ENCODE results near the gene SLC25A3. TPM values are rescaled to one million over a fixed set of nuclear protein-coding genes. Genes with fewer than 3 reads are reported as not detected.

Gene SLC25A3
- total RNA-seq, 3 donors from 2014 or later = 327 to 469 (median 356) TPM

- Histone ChIP-seq H3K27me3 (no peaks in the 10 kb centered on the region), H3K36me3 (no peaks in the 10 kb centered on the region), H3K4me1 (no peaks in the 10 kb centered on the region), H3K9me3 (no peaks in the 10 kb centered on the region), H3K27ac (peak overlapping the region in 1 of 2 donors; percentile 23), H3K4me3 (no peak overlapping the region)
- TF ChIP-seq CTCF (IDR thresholded peaks at IDR 0.05) (no peak), POLR2AphosphoS5 (IDR thresholded peaks at IDR 0.05) (no peak), POLR2A (IDR thresholded peaks at IDR 0.05) (no peak)
- no peak for DNase-seq (ENCODE audit: low spot score in 2 of 2)
- intact Hi-C loops (cut with DNase I; ENCODE audit: low total_unique reads) = no loop called here
Measured at GRCh38 chr12:98618952-98619351, 25.5 kb downstream of the SLC25A3 start.

GRCh38 chr12:98635657-98636323 is 42.3 kb downstream of the SLC25A3 start:
- no peaks in the 10 kb centered on the region for H3K9me3 ChIP-seq
- H3K27ac ChIP-seq = no peak overlapping the region
- no peaks in the 10 kb centered on the region for H3K4me1 ChIP-seq
- H3K27me3 ChIP-seq = no peaks in the 10 kb centered on the region
- intact Hi-C loops (cut with DNase I; ENCODE audit: low total_unique reads) = loop anchor here (10.0 kb wide), 1 partner anchor 861 kb away; no protein-coding TSS in a partner anchor
- no peak overlapping the region for H3K4me3 ChIP-seq
- TF ChIP-seq POLR2A (IDR thresholded peaks at IDR 0.05) = no peak
- no peak for TF ChIP-seq POLR2AphosphoS5 (IDR thresholded peaks at IDR 0.05)
- TF ChIP-seq CTCF (IDR thresholded peaks at IDR 0.05) = no peak
- no peak for DNase-seq (ENCODE audit: low spot score in 2 of 2)
- no peaks in the 10 kb centered on the region for H3K36me3 ChIP-seq

DNA sequence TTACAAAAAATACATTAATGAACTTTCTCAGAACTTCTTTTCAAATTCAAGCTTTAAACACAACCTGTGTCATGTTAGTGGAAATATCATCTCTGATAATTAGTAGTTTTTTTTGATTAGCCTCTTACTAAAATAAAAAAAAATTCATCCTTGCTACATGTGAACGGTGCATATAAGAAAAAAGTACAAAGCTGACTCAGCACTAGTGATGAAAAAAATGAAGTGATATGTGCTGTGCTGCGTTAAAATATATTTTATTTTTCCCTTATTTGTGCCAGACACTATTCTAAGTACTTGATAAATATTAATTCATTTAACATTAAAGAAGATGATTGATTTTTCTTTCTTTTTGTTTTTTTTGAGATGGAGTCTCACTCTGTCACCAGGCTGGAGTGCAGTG is 43.6 kb downstream of the SLC25A3 start:
- no peak overlapping the region for H3K27ac ChIP-seq
- no peak for DNase-seq (ENCODE audit: low spot score in 2 of 2)
- no peak overlapping the region for H3K4me3 ChIP-seq
- no peaks in the 10 kb centered on the region for H3K9me3 ChIP-seq
- no peak for TF ChIP-seq POLR2AphosphoS5 (IDR thresholded peaks at IDR 0.05)
- no peak for TF ChIP-seq CTCF (IDR thresholded peaks at IDR 0.05)
- no peak for TF ChIP-seq POLR2A (IDR thresholded peaks at IDR 0.05)
- H3K27me3 ChIP-seq = no peaks in the 10 kb centered on the region
- intact Hi-C loops (cut with DNase I; ENCODE audit: low total_unique reads) = loop anchor here (10.0 kb wide), 1 partner anchor 862 kb away; no protein-coding TSS in a partner anchor
- H3K36me3 ChIP-seq = no peaks in the 10 kb centered on the region
- H3K4me1 ChIP-seq = no peaks in the 10 kb centered on the region

DNA sequence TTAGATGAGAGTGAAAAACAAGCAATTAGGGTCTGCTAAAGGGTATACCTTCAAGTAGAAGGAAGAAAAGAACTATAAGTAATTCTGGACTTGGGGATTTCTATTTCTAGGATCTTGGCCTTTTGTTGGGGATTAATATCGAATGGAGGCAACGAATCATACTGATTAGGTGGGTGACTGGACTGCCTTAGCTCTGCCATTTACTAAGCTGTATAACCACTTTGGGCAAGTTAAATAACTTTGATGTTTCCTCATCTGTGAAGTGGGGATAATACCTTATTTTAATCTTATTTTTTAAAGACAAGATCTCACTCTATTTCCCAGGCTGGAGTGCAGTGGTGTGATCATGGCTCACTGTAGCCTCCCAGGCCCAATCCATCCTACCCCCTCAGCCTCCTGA is 44.5 kb downstream of the SLC25A3 start:
- H3K4me1 ChIP-seq = no peaks in the 10 kb centered on the region

More for the DNA sequence above, 44.5 kb downstream of the SLC25A3 start:
- Histone ChIP-seq H3K27ac (no peak overlapping the region), H3K4me3 (no peak overlapping the region), H3K36me3 (no peaks in the 10 kb centered on the region), H3K27me3 (no peaks in the 10 kb centered on the region), H3K9me3 (no peaks in the 10 kb centered on the region)
- DNase-seq (ENCODE audit: low spot score in 2 of 2) = no peak
- intact Hi-C loops (cut with DNase I; ENCODE audit: low total_unique reads) = loop anchor here (10.0 kb wide), 1 partner anchor 863 kb away; no protein-coding TSS in a partner anchor
- TF ChIP-seq POLR2A (IDR thresholded peaks at IDR 0.05) (no peak), CTCF (IDR thresholded peaks at IDR 0.05) (no peak)
